Panc1 (cell line): ENCODE data around the gene SIPA1L2. TPM values are rescaled to one million over a fixed set of nuclear protein-coding genes. Genes with fewer than 3 reads are reported as not detected.
A peak's percentile ranks its signal among the peaks of the same experiment; 100 is the strongest.

ENCODE experiments used
- ATAC-seq: fragments of 200-7000 bp; cut with Tn5 transposase; 2 replicates; pipeline ENCODE4 v1.9.1; 2020; ENCODE audit warnings: mild to moderate bottlenecking, moderate library complexity
- BruUV-seq: library from RNA; stranded (reverse); fragments of 400-500 nt; replicated peaks from 2 replicates; lab custom pipeline; 2021; lab: Mats Ljungman, UMichigan
- CTCF ChIA-PET: fragments of 300-600 bp; sonication (Branson Sonifier 250); formaldehyde crosslinking; loops from one replicate; lab custom pipeline; 2022; ENCODE audit warnings: antibody characterized with exemption; lab: Charles Lee
- POLR2A ChIA-PET: fragments of 300-600 bp; sonication (Branson Sonifier 250); formaldehyde crosslinking; loops from one replicate; lab custom pipeline; 2022; ENCODE audit warnings: antibody characterized with exemption; lab: Charles Lee
- DNase-seq: peaks from one replicate; pipeline ENCODE4 v3.0.0-alpha.2; 2010; ENCODE audit warnings: low read depth, low spot score
- H3K27ac ChIP-seq: 2 replicates; pipeline ENCODE4 v1.5.1; 2011; ENCODE audit warnings: mild to moderate bottlenecking, low read length, inconsistent platforms
- H3K27me3 ChIP-seq: fragments of 200-500 bp; sonication (Bioruptor generic); 2 replicates; pipeline ENCODE4 v1.6.0; 2014; ENCODE audit warnings: low read length, inconsistent platforms; ENCODE audit not compliant: control insufficient read depth, insufficient read depth
- H3K36me3 ChIP-seq: fragments of 200-500 bp; sonication (Bioruptor generic); 2 replicates; pipeline ENCODE4 v1.5.1; 2014; ENCODE audit warnings: inconsistent platforms, mild to moderate bottlenecking, low read length, moderate library complexity; ENCODE audit not compliant: control insufficient read depth, insufficient read depth
- H3K4me1 ChIP-seq: 2 replicates; pipeline ENCODE4 v1.5.1; 2011; ENCODE audit warnings: inconsistent platforms, mild to moderate bottlenecking, low read length, moderate library complexity; ENCODE audit not compliant: control insufficient read depth, insufficient read depth
- H3K4me3 ChIP-seq, 2 experiments: 2 replicates each; pipeline ENCODE4 v1.5.1; 2011 to 2012; ENCODE audit warnings: low read depth in 2 of 2, low read length in 2 of 2, mild to moderate bottlenecking in 2 of 2, inconsistent platforms in 1 of 2, moderate library complexity in 1 of 2
- H3K9me3 ChIP-seq: fragments of 200-500 bp; sonication (Bioruptor generic); 2 replicates; pipeline ENCODE4 v1.5.1; 2014; ENCODE audit warnings: low read depth, mild to moderate bottlenecking, inconsistent platforms, low read length, moderate library complexity; ENCODE audit not compliant: control insufficient read depth, insufficient read depth
- POLR2AphosphoS5 ChIP-seq: IDR thresholded peaks from 2 replicates; pipeline ENCODE4 v1.6.1; 2012; ENCODE audit warnings: mild to moderate bottlenecking, low read depth, low read length, moderate library complexity
- REST ChIP-seq, 2 experiments: IDR thresholded peaks; 2 replicates each; pipeline ENCODE4 v1.6.1; 2011 to 2012; ENCODE audit warnings: low read depth in 2 of 2, control low read depth in 1 of 2, low read length in 1 of 2, mild to moderate bottlenecking in 1 of 2, moderate library complexity in 1 of 2; ENCODE audit not compliant: insufficient read depth in 1 of 2
- SIN3A ChIP-seq: IDR thresholded peaks from 2 replicates; pipeline ENCODE4 v1.6.1; 2012; ENCODE audit warnings: low read depth, mild to moderate bottlenecking, low read length, moderate library complexity, borderline replicate concordance; ENCODE audit not compliant: insufficient read depth
- TCF7L2 ChIP-seq: IDR thresholded peaks from 2 replicates; pipeline ENCODE4 v1.6.1; 2011; ENCODE audit warnings: mild to moderate bottlenecking, low read depth, low read length, inconsistent platforms
- in situ Hi-C: cut with HindIII; loops from 2 replicates; pipeline ENCODE4 v1.10.0; 2016; ENCODE audit warnings: low sequenced_read_pairs, low pct_unique_long_range_greater_than_20kb
- intact Hi-C: fragments of 100-400 bp; cut with micrococcal nuclease; formaldehyde crosslinking; loops from one replicate; pipeline ENCODE4 v1.10.0; 2022; ENCODE audit not compliant: unreplicated experiment
- total RNA-seq: library from RNA; stranded (reverse); gene quantifications from one replicate; pipeline ENCODE4 v1.2.1, GENCODE V29; 2021; ENCODE audit not compliant: unreplicated experiment
- TF ChIP-seq, protein P1 (sequence below): fragments of 450-650 bp; IDR thresholded peaks from 2 replicates; pipeline ENCODE4 v1.5.1; 2017; ENCODE audit warnings: mild to moderate bottlenecking

Gene SIPA1L2
- total RNA-seq, 1 experiment from 2014 or later, result 5.2 TPM

DNA sequence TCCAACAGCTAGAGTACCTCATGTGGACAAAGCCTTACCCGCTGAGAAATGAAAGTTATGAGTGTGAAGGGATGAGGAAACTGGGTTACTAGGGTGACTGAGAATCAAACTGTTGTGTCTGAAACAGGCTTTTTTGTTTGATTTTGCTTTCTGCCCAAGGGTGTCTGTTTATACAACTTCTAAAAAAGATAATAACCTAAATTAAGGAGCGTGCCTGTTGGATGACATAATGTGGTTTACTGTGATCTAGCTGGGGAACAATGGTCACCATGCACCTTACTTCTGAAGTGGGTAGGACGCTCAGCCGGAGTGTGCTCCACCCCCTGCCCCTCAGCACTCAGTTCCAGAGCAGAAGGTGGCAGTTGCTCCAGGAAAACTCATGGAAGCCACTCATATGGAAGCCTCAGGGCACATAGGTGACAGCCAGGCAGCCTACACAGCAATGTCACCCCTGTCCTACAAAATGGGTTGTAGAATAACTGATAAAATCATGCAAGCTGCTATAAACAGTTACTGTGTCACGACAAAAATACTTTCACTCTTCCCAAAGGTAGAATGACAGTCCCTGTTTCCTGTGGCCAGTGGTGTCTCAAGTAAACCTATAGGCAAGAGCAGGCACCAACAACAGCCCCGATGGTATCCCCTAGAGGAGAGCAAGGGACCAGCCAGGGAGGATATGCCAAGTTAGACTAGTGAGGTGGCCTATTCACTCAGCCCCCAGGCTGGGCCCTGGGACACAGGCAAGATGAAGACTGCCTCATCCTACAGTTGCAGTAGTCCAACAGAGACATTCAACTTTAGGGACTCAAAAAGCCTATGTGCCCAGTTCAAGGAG, 29.3 kb downstream of the SIPA1L2 start:
- DNase-seq, result no peak
- BruUV-seq, result no TSS peak
- TF ChIP-seq REST (IDR thresholded peaks at IDR 0.05; ENCODE audit: insufficient read depth in 1 of 2, low read depth in 2 of 2, low read length in 1 of 2) (no peak), TCF7L2 (no peak), SIN3A (no peak), POLR2AphosphoS5 (no peak)
- TF ChIP-seq, protein P1, sequence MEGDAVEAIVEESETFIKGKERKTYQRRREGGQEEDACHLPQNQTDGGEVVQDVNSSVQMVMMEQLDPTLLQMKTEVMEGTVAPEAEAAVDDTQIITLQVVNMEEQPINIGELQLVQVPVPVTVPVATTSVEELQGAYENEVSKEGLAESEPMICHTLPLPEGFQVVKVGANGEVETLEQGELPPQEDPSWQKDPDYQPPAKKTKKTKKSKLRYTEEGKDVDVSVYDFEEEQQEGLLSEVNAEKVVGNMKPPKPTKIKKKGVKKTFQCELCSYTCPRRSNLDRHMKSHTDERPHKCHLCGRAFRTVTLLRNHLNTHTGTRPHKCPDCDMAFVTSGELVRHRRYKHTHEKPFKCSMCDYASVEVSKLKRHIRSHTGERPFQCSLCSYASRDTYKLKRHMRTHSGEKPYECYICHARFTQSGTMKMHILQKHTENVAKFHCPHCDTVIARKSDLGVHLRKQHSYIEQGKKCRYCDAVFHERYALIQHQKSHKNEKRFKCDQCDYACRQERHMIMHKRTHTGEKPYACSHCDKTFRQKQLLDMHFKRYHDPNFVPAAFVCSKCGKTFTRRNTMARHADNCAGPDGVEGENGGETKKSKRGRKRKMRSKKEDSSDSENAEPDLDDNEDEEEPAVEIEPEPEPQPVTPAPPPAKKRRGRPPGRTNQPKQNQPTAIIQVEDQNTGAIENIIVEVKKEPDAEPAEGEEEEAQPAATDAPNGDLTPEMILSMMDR, result no peak
- ChIA-PET POLR2A (no interaction called here), CTCF (no interaction called here)
- in situ Hi-C loops (no loop called here), intact Hi-C loops (no loop called here)
- Histone ChIP-seq H3K4me1 (peaks cover 5% of the 10 kb centered on the region), H3K9me3 (no peaks in the 10 kb centered on the region), H3K4me3 (peak overlapping the region in 1 of 2 experiments; percentile 9; a peak in 1 of 4 replicates), H3K27ac (peak overlapping the region; percentile 14; the same call in 1 of the 2 replicates), H3K36me3 (no peaks in the 10 kb centered on the region), H3K27me3 (no peaks in the 10 kb centered on the region)
- peak; percentile 53 for ATAC-seq

DNA sequence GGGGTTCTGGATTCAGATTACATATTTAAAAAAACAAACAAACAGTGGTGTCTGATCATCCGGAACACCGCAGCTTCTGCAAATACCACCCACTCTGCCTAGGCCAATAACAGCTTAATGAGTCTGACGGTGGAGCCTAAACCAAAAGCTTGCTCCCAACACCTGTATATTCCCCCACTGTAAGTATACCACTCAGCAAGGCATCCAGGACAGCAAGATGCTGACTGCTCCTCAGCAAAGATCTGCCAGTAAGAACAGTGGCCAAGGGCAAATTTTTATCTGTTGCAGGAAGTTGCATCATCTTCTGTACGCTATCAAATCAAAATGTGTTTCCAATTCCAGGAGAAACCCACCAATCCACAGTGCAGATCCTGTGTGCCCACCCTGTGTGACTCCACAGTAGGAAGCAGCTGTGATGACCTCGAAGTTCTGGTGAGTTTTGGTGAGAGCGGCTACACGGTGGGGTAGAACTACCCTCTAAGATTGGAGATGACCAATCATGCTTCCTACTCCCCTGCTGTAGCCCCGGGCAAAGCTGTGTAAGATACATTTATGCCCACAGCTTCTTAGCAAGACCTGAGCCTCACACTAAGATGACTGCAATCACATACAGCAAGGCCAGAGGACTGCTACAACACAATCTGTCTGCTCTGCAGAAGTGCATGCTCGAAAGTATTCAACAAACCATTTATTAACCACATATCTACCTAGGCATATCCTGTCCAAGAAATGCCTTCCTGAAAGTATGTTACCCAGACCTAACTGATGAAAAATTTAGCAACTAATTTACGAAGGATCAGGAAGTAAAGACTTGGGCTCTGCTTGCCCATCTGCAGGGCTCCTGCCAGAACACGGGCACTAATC, 30.5 kb downstream of the SIPA1L2 start:
- DNase-seq (no peak), ATAC-seq (no peak; the same call in 1 of the 2 replicates)
- POLR2A ChIA-PET, result interaction anchor here (0.6 kb wide), 1 partner anchor 9 kb away, joined by 3 read pairs; no protein-coding TSS in a partner anchor
- H3K27me3 ChIP-seq, result no peaks in the 10 kb centered on the region
- peak overlapping the region; percentile 52; the same call in 1 of the 2 replicates for H3K27ac ChIP-seq
- intact Hi-C loops (no loop called here), in situ Hi-C loops (no loop called here)
- CTCF ChIA-PET, result no interaction called here
- TF ChIP-seq, protein P1, result no peak
- no peak for TF ChIP-seq TCF7L2
- TF ChIP-seq POLR2AphosphoS5, result no peak
- no peak for TF ChIP-seq SIN3A
- TF ChIP-seq REST (IDR thresholded peaks at IDR 0.05; ENCODE audit: insufficient read depth in 1 of 2, low read depth in 2 of 2, low read length in 1 of 2), result no peak
- peaks cover 5% of the 10 kb centered on the region for H3K4me1 ChIP-seq
- H3K4me3 ChIP-seq, result 0 out of 4 replicates have a peak overlapping the region, but pooled peaks of 1 of the 2 experiments have one; percentile 2
- H3K9me3 ChIP-seq, result no peaks in the 10 kb centered on the region
- no peaks in the 10 kb centered on the region for H3K36me3 ChIP-seq
- BruUV-seq, result no TSS peak
